SU-DHL-6 (cell line): Measurements from ENCODE around the gene C5orf46.

ENCODE experiments used
- H2AFZ ChIP-seq: fragments of 200-600 bp; sonication (generic); 2 replicates; pipeline ENCODE4 v1.6.1; 2014; ENCODE audit warnings: low read depth, mild to moderate bottlenecking, moderate library complexity, mixed read lengths, antibody characterized with exemption, low read length; ENCODE audit not compliant: severe bottlenecking
- H3F3A ChIP-seq: fragments of 200-600 bp; shearing (Covaris generic); 2 replicates; pipeline ENCODE4 v1.6.0; 2016; ENCODE audit warnings: antibody characterized with exemption, mild to moderate bottlenecking; ENCODE audit not compliant: insufficient read depth
- H3K27ac ChIP-seq: fragments of 200-600 bp; sonication (generic); 2 replicates; pipeline ENCODE4 v1.5.1; 2016; ENCODE audit warnings: low read depth, mild to moderate bottlenecking, low read length, moderate library complexity, mixed read lengths
- H3K27me3 ChIP-seq: fragments of 200-600 bp; sonication (generic), shearing (Covaris generic); 2 replicates; pipeline ENCODE4 v1.6.0; 2014; ENCODE audit warnings: mild to moderate bottlenecking, low read length
- H3K36me3 ChIP-seq: fragments of 200-600 bp; sonication (generic); 2 replicates; pipeline ENCODE4 v1.6.1; 2014; ENCODE audit warnings: mild to moderate bottlenecking, low read length, mixed read lengths
- H3K4me2 ChIP-seq: fragments of 300-600, 200-600 bp; shearing (Covaris generic), sonication (generic); 2 replicates; pipeline ENCODE4 v1.6.0; 2014; ENCODE audit warnings: low read length, low read depth, mild to moderate bottlenecking; ENCODE audit not compliant: poor library complexity, severe bottlenecking
- H3K4me3 ChIP-seq: fragments of 200-600 bp; sonication (generic); 2 replicates; pipeline ENCODE4 v1.5.1; 2014; ENCODE audit warnings: antibody characterized with exemption, low read length, mild to moderate bottlenecking, mixed read lengths; ENCODE audit not compliant: insufficient read depth, poor library complexity, severe bottlenecking
- H3K79me2 ChIP-seq: fragments of 200-600 bp; sonication (generic); 2 replicates; pipeline ENCODE4 v1.6.1; 2014; ENCODE audit warnings: mild to moderate bottlenecking, low read length, moderate library complexity; ENCODE audit not compliant: insufficient read depth
- H3K9ac ChIP-seq: fragments of 200-600 bp; sonication (generic); 2 replicates; pipeline ENCODE4 v1.7.0; 2014; ENCODE audit warnings: mild to moderate bottlenecking, low read length
- H3K9me2 ChIP-seq: fragments of 200-600 bp; sonication (generic); replicated peaks from 2 replicates; pipeline ENCODE4 v1.6.1; 2014; ENCODE audit warnings: low read length; ENCODE audit not compliant: insufficient read depth
- H3K9me3 ChIP-seq: fragments of 200-600 bp; sonication (generic); 2 replicates; pipeline ENCODE4 v1.6.1; 2014; ENCODE audit warnings: low read length, mixed read lengths; ENCODE audit not compliant: insufficient read depth
- H4K20me1 ChIP-seq: fragments of 200-600 bp; sonication (generic); 2 replicates; pipeline ENCODE4 v1.6.1; 2014; ENCODE audit warnings: low read depth, mild to moderate bottlenecking, antibody characterized with exemption, low read length, moderate library complexity, mixed read lengths
- EZH2phosphoT487 ChIP-seq: fragments of 200-600 bp; sonication (generic), shearing (Covaris generic); conservative IDR thresholded peaks from 2 replicates; pipeline ENCODE4 v1.6.1; 2018; ENCODE audit warnings: mild to moderate bottlenecking, antibody characterized with exemption, low read length, moderate library complexity, mixed read lengths
- TF ChIP-seq, protein P1 (sequence below): fragments of 200-600 bp; sonication (generic); IDR thresholded peaks from one replicate; pipeline ENCODE4 v1.5.1; 2017; ENCODE audit warnings: antibody characterized with exemption, mild to moderate bottlenecking, low read length, moderate library complexity; ENCODE audit not compliant: insufficient read depth, poor library complexity, severe bottlenecking

C5orf46 gene

DNA sequence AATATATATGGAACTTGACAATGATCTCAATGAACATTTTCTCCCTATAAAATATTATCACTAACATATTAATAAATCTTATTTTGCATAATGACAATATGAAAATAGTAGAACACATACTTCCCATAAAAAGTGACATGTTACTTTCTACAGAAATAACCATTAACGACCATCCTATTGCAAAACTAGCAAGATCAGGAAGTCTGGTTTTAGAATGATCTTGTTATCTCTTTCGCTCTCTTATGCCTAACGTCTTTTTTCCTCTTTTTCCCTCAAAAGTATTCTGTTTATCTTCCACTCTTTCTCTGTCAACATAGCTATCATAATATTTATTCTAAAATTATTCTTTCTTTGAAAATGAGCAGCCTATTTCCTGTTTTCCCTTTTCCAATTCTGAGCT, 21.6 kb upstream of the C5orf46 start:
- Histone ChIP-seq H3K4me3 (no peak overlapping the region), H3F3A (no peaks in the 10 kb centered on the region), H3K79me2 (no peaks in the 10 kb centered on the region), H3K27me3 (no peaks in the 10 kb centered on the region), H3K4me2 (no peak overlapping the region), H3K9me2 (no peaks in the 10 kb centered on the region), H4K20me1 (no peaks in the 10 kb centered on the region), H3K9me3 (no peaks in the 10 kb centered on the region), H3K9ac (no peak overlapping the region), H2AFZ (no peak overlapping the region), H3K27ac (no peak overlapping the region), H3K36me3 (no peaks in the 10 kb centered on the region)
- TF ChIP-seq, protein P1, sequence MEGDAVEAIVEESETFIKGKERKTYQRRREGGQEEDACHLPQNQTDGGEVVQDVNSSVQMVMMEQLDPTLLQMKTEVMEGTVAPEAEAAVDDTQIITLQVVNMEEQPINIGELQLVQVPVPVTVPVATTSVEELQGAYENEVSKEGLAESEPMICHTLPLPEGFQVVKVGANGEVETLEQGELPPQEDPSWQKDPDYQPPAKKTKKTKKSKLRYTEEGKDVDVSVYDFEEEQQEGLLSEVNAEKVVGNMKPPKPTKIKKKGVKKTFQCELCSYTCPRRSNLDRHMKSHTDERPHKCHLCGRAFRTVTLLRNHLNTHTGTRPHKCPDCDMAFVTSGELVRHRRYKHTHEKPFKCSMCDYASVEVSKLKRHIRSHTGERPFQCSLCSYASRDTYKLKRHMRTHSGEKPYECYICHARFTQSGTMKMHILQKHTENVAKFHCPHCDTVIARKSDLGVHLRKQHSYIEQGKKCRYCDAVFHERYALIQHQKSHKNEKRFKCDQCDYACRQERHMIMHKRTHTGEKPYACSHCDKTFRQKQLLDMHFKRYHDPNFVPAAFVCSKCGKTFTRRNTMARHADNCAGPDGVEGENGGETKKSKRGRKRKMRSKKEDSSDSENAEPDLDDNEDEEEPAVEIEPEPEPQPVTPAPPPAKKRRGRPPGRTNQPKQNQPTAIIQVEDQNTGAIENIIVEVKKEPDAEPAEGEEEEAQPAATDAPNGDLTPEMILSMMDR = no peak
- TF ChIP-seq EZH2phosphoT487 = no peak

DNA sequence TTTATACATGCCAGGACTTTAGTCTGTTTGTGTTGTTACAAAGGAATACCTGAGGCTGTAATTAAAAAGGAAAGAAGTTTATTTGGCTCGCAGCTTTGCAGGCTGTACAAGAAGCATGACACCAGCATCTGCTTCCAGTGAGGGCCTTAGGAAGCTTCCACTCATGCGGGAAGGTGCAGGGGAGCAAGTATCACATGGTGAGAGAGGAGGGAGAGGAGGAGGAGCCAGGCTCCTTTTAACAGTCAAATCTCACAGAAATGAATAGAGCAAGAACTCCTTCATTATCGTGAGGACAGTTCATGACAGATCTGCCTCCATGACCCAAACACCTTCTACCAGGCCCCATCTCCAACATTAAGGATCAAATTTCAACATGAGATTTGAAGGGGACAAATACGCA, 18.7 kb upstream of the C5orf46 start:
- TF ChIP-seq, protein P1 = no peak
- Histone ChIP-seq H3K9ac (no peak overlapping the region), H3F3A (no peaks in the 10 kb centered on the region), H3K9me3 (no peaks in the 10 kb centered on the region), H3K4me2 (no peak overlapping the region), H3K27me3 (no peaks in the 10 kb centered on the region), H3K27ac (no peak overlapping the region), H3K36me3 (no peaks in the 10 kb centered on the region), H3K9me2 (no peaks in the 10 kb centered on the region), H2AFZ (no peak overlapping the region), H3K4me3 (no peak overlapping the region), H4K20me1 (no peaks in the 10 kb centered on the region), H3K79me2 (no peaks in the 10 kb centered on the region)

DNA sequence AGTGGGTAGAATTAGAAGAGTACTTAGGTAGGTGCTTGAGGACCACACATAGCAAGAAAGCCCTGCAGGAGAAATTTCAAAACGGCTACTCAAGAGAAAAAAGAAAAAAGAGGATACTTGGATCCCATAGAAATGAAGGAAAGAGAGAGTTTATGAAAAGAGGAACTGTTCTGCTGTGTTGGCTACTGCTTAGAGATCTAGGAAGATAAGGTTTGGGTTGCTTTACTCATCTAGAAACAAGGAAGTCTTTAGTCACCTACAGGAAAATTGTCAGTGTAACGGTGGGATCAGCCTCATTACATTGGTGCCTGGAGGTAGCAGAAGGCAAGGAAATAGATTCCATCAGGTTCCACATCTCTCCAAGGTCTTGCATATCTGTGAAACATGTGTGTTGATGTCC, 14.8 kb upstream of the C5orf46 start:
- Histone ChIP-seq H3K4me3 (no peak overlapping the region), H3K36me3 (no peaks in the 10 kb centered on the region), H3K9me3 (no peaks in the 10 kb centered on the region), H3K27me3 (no peaks in the 10 kb centered on the region), H3K4me2 (no peak overlapping the region), H3K27ac (no peak overlapping the region), H2AFZ (no peak overlapping the region), H4K20me1 (no peaks in the 10 kb centered on the region), H3K9ac (no peak overlapping the region), H3F3A (no peaks in the 10 kb centered on the region), H3K79me2 (no peaks in the 10 kb centered on the region), H3K9me2 (no peaks in the 10 kb centered on the region)
- TF ChIP-seq, protein P1 = no peak
- TF ChIP-seq EZH2phosphoT487 = no peak
